Gastrocnemius medialis (tissue), 4 donors: ENCODE results near the gene ITGAD.

Source experiments
- CTCF ChIP-seq, 5 experiments: fragments of 450-650 bp in 3 of 5; fragments of 200-600 bp in 2 of 5; sonication (generic) in 2 of 5; IDR thresholded peaks in 4 of 5; conservative IDR thresholded peaks in 1 of 5; 1 replicate in 4 of 5; 2 replicates in 1 of 5; pipeline ENCODE4 v1.5.1; 2016 to 2019; ENCODE audit warnings: antibody characterized with exemption in 5 of 5, mild to moderate bottlenecking in 3 of 5, moderate library complexity in 3 of 5
- POLR2A ChIP-seq, 2 donors: fragments of 450-650 bp; IDR thresholded peaks; one replicate each; pipeline ENCODE4 v1.6.1; 2017; ENCODE audit warnings: antibody characterized with exemption in 2 of 2, mild to moderate bottlenecking in 2 of 2, moderate library complexity in 2 of 2

GRCh38 chr16:31474773-31475738 lies 81.9 kb downstream of the ITGAD start:
- TF ChIP-seq CTCF (IDR thresholded peaks at IDR 0.05 in 4 of 5, conservative IDR thresholded peaks at IDR 0.05 in 1 of 5) (no peak), POLR2A (IDR thresholded peaks at IDR 0.05) (no peak)
